H54 (cell line): ENCODE data around the gene SAP30.

Experiments used
- DNase-seq: peaks from one replicate; pipeline ENCODE4 v3.0.0; 2011; ENCODE audit warnings: low spot score, mixed read lengths; ENCODE audit not compliant: insufficient read length
- FAIRE-seq: peaks from 3 replicates; lab custom pipeline; 2011; peaks lifted over from hg19 to GRCh38; lab: Jason Lieb, UNC
- POLR2A ChIP-seq: IDR thresholded peaks from 2 replicates; pipeline ENCODE4 v1.6.1; 2011; ENCODE audit warnings: low read depth, mild to moderate bottlenecking, low read length

Gene SAP30

DNA sequence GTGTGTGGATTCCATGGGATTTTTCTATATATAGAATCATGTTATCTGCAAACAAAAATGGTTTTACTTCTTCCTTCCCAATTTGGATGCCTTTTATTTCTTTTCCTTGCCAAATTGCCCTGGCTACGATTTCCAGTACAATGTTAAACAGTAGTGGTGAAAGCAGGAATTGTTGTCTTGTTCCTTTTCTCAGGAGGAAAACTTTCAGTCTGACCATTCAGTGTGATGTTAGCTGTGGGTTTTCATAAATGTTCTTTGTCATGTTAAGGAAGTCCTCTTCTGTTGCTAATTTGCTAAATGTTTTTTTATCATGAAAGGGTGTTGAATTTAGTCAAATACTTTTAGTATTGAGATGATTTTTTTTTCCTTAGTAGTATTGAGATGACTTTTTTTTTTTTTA, 10.9 kb downstream of the SAP30 start:
- DNase-seq = no peak
- FAIRE-seq = no peak
- no peak for TF ChIP-seq POLR2A

DNA sequence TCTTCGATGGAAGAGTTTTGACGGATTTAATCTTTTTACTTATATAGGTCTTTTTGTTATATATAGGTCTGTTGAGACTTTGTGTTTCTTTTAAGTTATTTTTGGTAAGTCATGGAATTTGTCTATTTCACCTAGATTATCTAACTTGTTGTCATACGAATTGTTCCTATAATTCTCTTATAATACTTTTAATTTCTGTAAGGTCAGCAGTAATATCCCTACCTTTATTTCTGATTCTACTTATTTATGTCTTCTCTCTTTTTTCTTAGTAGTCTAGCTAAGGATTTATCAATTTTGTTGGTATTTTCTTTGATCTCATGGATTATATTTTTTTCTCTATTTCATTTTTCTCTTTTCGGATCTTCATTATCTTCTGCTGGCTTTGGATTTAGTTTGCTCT, 11.6 kb downstream of the SAP30 start:
- TF ChIP-seq POLR2A = no peak
- no peak for FAIRE-seq

DNA sequence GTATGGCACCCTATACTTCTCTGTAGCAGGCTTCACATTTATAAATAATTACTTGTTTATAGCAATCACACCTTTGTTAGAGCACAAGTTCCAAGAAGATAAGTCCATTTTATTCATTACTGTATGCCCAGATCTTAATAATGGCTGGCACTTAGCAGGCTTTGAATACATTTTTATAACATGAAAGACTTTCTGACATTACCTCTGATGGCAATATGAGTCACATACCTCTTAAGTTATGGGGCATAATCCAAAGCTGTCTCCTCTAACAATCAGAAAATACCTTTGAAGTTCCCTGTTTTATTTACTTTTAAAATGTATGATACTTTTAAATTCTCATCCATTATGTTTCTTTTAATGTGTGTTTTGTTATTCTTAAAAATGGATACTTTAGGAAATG, 16.0 kb downstream of the SAP30 start:
- DNase-seq (no peak), FAIRE-seq (no peak)
- TF ChIP-seq POLR2A = no peak

More for the DNA sequence above, 11.6 kb downstream of the SAP30 start:
- DNase-seq = no peak

DNA sequence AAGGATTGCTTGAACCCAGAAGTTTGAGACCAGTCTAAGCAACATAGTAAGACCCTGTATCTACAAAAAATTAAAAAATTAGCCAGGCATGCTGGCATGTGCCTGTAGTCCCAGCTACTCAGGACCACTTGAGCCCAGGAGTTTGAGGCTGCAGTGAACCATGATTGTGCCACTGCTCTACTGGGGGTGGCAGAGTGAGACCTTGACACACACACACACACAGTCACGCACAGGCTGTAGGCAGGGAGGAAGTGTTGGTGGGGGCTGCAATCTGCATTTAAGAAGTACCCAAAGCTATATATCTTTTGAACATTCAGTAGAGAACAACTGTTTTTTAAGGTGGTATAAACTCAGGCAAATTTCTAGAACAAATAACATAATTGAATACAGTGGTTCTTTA, 20.9 kb downstream of the SAP30 start:
- no peak for FAIRE-seq
- no peak for TF ChIP-seq POLR2A
- no peak for DNase-seq

DNA sequence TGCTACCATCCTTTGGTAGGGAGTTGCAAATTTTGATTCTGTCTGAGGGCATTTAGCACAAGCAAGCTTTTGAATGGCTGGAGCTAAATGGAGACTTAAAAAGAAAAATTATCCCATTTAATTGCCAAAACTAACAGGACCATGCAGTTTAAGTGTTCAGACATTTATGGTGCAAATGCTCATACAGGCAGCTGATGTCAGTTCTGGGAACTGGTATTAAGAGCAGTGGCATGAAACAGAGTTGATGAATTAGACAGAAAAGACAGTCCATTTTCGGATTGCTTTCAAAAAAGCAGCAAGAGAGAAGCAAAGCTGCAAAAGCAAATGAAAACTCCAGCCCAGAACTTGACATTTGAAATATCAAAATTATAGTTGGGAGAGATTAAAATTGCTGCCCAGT, 26.9 kb downstream of the SAP30 start:
- no peak for DNase-seq
- no peak for TF ChIP-seq POLR2A
- no peak for FAIRE-seq

DNA sequence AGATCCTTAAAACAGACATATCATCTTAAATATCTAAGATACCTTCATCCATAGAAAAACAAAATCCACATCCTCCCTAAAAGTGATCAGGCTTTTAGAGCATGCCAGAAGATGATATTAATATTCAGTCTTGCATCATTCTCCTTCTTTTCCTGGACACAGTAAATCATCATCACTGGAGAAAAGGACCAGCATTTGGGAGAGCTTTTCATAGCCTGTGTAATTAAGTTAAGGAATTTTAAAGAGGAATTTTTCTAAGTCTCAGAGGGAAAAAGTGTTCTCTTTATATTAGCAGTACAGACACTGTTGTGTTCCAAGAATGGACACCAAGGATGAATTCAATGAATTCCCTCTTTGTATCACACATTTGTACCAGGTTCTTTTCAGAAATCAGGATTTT, 27.5 kb downstream of the SAP30 start:
- TF ChIP-seq POLR2A = no peak
- no peak for DNase-seq
- FAIRE-seq = no peak

DNA sequence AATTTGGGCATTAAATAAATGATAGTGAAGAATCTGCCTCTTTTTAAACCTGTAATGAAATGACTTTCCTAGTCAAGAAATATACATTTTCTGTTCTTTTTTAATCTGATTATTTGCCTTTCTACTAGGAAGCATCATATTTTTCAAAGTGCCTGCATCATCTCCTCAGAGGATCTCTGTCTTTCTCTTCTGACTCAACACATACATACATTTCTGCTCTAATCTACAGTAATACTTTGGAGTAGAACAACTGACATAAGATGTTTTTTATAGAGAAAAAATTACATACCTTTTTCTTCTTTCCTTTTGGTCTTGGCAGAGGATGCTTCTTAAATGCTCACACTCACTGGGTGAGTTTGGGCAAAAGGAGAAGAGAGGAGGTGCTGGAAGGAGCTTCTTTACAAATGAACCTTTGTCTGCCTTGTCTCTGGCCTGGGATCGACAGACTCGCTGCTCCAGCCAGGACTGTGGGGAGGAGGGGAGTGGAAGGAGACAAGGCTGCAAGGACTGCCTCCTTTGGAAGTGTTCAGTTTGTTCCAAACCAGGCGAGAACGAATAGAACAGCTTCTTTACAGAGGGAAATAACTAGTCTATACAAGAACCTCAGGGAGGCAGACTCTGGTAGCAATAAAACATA, 28.1 kb downstream of the SAP30 start, which contains the start of gene SCRG1:
Gene SCRG1, minus strand, starts transcription at position 338 of the 637 bp plus-strand sequence. CDS start 7,702 bp downstream, outside the sequence.
- FAIRE-seq = no peak
- TF ChIP-seq POLR2A = no peak
- no peak for DNase-seq

DNA sequence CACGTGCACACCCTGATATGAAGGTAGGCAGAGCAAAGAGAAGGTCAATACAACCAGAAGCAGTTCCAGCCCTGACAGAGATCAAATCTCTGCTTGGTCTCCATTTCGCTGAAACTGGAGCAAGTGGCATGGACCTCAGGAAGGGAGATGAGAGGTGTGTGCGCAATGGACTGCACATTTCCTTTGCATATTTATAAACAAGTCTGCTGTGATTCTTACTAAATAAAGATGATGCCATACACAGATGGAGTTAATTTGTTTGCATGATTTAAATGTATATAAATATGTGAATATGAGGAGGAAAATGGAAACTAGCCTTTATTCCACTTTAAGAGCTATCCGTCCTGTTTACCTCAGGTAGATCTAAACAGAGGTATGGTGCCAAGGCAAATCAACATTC, 30.3 kb downstream of the SAP30 start:
- DNase-seq (no peak), FAIRE-seq (no peak)
- no peak for TF ChIP-seq POLR2A

DNA sequence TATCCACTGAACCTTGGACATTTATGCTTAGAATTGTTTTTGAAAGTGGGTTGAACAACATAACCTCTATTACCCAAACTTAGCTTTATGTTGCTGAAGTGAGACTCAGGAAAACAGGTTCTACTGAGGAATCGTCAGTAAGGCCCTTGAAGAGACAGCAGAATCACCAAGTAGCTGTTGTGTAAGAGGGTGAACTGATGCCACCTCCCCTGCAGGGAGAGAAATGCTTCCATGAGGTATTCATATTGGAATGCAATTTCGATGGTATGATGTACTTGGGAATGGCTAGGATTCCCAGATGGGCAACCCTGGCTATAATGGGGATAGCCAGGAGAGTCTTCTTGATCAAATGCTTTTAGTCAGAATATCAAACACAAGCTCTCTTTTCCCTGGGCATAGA, 32.3 kb downstream of the SAP30 start:
- DNase-seq (peak; percentile 14), FAIRE-seq (no peak)
- TF ChIP-seq POLR2A = no peak

DNA sequence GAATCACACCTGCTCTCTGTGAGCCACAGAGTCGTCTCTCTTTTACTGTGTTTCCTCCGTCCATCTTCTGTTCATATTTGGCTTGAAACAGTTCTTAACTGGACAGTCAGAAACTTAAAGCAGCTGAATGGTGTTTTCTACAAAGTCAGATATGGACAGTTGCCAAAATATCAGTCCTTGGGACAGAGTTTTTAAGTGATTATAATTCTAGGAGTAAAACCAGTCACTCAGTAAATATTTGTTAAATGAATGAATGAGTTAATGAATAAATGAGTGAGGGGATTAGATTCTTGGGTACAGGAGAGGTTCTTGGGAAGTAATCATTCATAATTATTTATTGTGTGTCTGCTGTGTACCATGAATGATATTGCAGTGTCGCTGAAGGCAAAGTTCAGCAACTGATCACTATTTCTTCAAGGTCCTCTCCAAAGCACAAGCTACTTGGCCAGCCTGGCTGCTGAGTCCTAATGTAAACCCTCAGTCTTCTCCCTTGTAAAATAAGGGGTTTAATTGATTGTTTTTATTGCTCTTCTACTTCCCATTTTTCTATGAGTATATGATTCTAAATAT, 33.6 kb downstream of the SAP30 start:
- no peak for FAIRE-seq
- DNase-seq = no peak
- TF ChIP-seq POLR2A = no peak

DNA sequence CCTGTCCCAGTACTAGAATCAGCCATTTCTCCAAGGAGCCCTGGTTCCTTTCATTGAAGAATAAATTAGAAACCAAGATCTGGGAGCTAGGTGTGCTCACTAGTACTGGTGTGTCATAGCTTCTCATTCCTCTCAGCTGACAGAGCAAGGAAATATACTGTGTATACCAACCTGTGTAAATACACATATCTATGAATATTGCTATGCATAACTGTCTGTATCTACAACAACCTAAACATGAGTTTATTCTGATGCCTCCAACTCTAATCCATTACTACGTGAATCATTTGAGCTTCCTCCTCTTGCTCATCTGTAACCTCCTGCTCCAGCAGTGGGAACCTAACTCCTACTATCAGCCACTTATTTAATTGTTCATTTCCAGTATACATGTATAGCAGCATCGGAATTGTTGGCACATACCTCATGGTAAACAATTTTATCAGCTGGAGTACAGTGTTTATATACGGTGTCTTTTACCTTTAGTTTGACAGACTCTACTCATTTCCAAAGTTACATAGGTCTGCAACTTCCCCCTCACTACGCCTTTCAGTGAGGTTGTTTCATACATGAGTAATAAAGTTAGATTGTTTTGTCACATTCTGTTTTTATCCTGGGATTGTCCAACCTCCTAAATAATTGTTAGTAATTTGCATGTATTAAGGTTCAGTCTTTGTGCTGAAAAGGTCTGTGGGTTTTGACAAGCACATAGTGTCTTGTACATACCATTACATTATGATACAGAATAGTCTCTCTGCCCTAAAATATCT, 35.3 kb downstream of the SAP30 start:
- no peak for TF ChIP-seq POLR2A
- DNase-seq = no peak
- no peak for FAIRE-seq

DNA sequence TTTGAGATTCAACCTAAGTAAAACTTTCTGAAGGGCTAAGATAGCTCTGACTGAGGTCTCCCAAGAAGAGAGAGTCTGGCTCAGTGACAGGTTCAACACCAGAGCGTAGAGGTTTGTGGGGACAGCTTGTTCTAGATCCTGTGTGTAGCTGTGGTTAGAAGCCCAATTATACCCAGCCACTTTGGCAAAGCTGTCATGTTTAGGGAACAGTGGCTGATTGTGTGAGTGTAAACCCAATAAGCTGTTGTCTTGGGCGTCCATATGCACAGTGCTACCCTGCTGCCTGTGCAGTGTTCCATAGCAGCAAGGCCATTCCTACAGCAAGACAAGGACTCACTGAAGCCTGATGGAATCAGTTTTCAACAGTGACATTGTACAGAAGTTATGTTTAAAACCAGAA, 39.3 kb downstream of the SAP30 start:
- DNase-seq (no peak), FAIRE-seq (no peak)
- no peak for TF ChIP-seq POLR2A

DNA sequence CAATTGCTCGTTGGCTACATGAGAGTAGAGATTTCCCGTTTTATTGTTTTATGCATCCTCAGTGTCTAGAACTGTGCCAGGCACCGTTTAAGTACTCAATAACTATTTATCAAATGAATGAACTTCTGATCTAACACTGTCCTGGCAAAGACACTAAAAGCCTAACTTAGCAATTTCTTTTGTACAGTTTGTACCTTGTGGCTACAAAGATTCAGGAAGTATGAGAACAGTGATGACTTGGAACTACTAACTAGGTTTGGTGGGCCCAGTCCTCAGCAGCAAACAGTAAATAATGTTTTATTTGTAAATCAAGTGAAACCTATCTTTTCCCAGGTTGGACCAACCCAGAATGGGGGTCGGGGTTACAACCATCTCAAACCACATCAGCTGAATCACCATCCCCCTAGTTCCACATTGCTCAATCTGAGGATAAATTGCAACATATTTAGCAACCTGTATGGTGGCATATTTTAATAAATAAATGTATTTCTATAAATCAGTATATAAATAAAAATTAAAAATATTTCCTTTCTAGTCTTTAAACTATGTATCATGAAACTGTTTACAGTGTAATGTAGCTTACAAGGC, 40.4 kb downstream of the SAP30 start:
- DNase-seq = no peak
- no peak for FAIRE-seq
- no peak for TF ChIP-seq POLR2A

DNA sequence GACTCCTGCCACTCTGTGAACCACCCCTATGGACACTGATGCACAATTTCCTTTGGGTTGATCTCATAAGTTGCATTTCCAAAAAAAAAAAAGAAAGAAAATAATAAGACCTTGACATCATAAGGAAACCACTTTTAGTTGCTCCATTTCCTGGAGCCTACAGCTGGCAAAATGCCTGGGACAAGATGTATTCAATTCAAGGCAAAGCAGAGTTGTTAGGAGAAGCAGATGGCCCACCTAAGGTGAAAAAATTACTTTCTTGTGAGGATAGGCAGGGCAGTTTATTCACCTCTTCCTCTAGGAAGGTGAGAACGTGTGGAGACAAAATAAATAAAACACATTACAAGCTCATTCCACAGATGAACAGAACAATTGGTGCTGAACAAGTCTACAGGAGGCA, 42.3 kb downstream of the SAP30 start:
- no peak for TF ChIP-seq POLR2A
- DNase-seq = no peak
- FAIRE-seq = no peak

DNA sequence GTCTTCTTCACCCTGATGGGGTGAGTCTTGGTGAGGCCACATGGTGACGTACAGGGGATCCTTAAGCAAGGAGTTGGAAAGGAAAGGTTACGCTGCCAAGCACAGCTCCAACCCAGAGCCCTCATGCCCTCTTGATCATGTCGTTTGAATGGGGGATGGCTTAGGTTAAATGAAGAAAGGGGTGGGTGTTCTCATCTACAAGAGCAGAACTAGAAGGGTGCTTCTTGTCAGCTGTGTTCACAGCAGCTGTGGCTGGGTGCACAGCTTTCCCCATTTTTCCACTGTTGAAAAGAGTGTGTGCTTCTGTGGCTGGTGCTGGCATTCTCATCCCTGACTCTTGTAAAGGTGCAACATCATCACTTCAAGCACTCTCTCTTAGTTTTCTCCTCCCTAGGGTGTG, 43.7 kb downstream of the SAP30 start:
- no peak for DNase-seq
- no peak for TF ChIP-seq POLR2A
- no peak for FAIRE-seq
